ENCODE results near the gene LRP1B. TPM values are rescaled to one million over a fixed set of nuclear protein-coding genes. Genes with fewer than 3 reads are reported as not detected.

The LRP1B gene
- total RNA-seq, 1 experiment from 2014 or later, result 0.52 TPM

- Mint-ChIP-seq H3K36me3 (no peaks in the 10 kb centered on the region), H3K4me1 (peaks cover 5% of the 10 kb centered on the region; the same call in 1 of the 2 replicates), H3K27me3 (ENCODE audit: low read depth) (no peaks in the 10 kb centered on the region), H3K27ac (no peak overlapping the region), H3K4me3 (no peak overlapping the region), H3K9me3 (no peaks in the 10 kb centered on the region)
- TF ChIP-seq ZNF138 (CRISPR knock-in tag; conservative IDR thresholded peaks at IDR 0.05) (no peak), FOXP4 (CRISPR knock-in tag; IDR thresholded peaks at IDR 0.05) (no peak)
- ATAC-seq (no peak), DNase-seq (ENCODE audit: low spot score) (no peak)
- ChIA-PET POLR2A (no interaction called here), CTCF (no interaction called here)
These were observed 1212.4 kb downstream of the LRP1B start for GRCh38 chr2:140918426-140918825.

GRCh38 chr2:140916410-140916809 lies 1214.4 kb downstream of the LRP1B start:
- no peak for ATAC-seq
- TF ChIP-seq ERG (CRISPR knock-in tag; IDR thresholded peaks at IDR 0.05) (no peak), JAZF1 (CRISPR knock-in tag; IDR thresholded peaks at IDR 0.05) (no peak), ZNF219 (CRISPR knock-in tag; IDR thresholded peaks at IDR 0.05; ENCODE audit: borderline replicate concordance) (no peak), MYBL2 (CRISPR knock-in tag; IDR thresholded peaks at IDR 0.05) (no peak), MAX (CRISPR knock-in tag; IDR thresholded peaks at IDR 0.05) (no peak), PREB (CRISPR knock-in tag; IDR thresholded peaks at IDR 0.05; ENCODE audit: borderline replicate concordance) (no peak), GTF2I (CRISPR knock-in tag; conservative IDR thresholded peaks at IDR 0.05) (no peak), HMGXB4 (CRISPR knock-in tag; IDR thresholded peaks at IDR 0.05) (no peak), OVOL2 (CRISPR knock-in tag; IDR thresholded peaks at IDR 0.05; ENCODE audit: borderline replicate concordance) (no peak), ZNF532 (CRISPR knock-in tag; IDR thresholded peaks at IDR 0.05; ENCODE audit: borderline replicate concordance) (no peak), NFYB (CRISPR knock-in tag; conservative IDR thresholded peaks at IDR 0.05; ENCODE audit: low read depth) (no peak), CBFB (CRISPR knock-in tag; IDR thresholded peaks at IDR 0.05; ENCODE audit: low read depth) (no peak)
- Mint-ChIP-seq H3K9me3 (no peaks in the 10 kb centered on the region), H3K36me3 (no peaks in the 10 kb centered on the region), H3K4me1 (peaks cover 5% of the 10 kb centered on the region; the same call in 1 of the 2 replicates), H3K27ac (no peak overlapping the region), H3K27me3 (ENCODE audit: low read depth) (no peaks in the 10 kb centered on the region), H3K4me3 (no peak overlapping the region)
- no peak for DNase-seq (ENCODE audit: low spot score)
- ChIA-PET CTCF (no interaction called here), POLR2A (no interaction called here)

All from WTC11 (cell line).